HepG2 (cell line): ENCODE results near the gene SALL4. TPM values are rescaled to one million over a fixed set of nuclear protein-coding genes. Genes with fewer than 3 reads are reported as not detected.

Source experiments
- AGO2 ChIP-seq: fragments of 200-400 bp; formaldehyde crosslinking; optimal IDR thresholded peaks from 2 replicates; pipeline ENCODE3; 2017; ENCODE audit warnings: mild to moderate bottlenecking, low read depth, low read length, moderate library complexity
- AKAP8 ChIP-seq: sonication (generic); formaldehyde crosslinking; IDR thresholded peaks from 2 replicates; pipeline ENCODE4 v1.5.1; 2020; ENCODE audit warnings: mild to moderate bottlenecking, missing genetic modification reagents
- CHCHD3 ChIP-seq: sonication (generic); formaldehyde crosslinking; IDR thresholded peaks from 2 replicates; pipeline ENCODE4 v1.8.0; 2022; ENCODE audit warnings: mild to moderate bottlenecking, missing genetic modification reagents, moderate library complexity
- EED ChIP-seq: sonication (generic); formaldehyde crosslinking; IDR thresholded peaks from 2 replicates; pipeline ENCODE4 v1.5.0; 2020; ENCODE audit warnings: mild to moderate bottlenecking, missing genetic modification reagents
- JDP2 ChIP-seq: sonication (generic); formaldehyde crosslinking; IDR thresholded peaks from 2 replicates; pipeline ENCODE4 v1.8.1; 2022; ENCODE audit warnings: missing genetic modification reagents, borderline replicate concordance
- NFATC3 ChIP-seq: sonication (generic); formaldehyde crosslinking; IDR thresholded peaks from 2 replicates; pipeline ENCODE4 v1.5.1; 2020; ENCODE audit warnings: mild to moderate bottlenecking, missing genetic modification reagents
- PRMT3 ChIP-seq: sonication (generic); formaldehyde crosslinking; IDR thresholded peaks from 2 replicates; pipeline ENCODE4 v1.8.1; 2022; ENCODE audit warnings: low read depth, mild to moderate bottlenecking, moderate library complexity, missing genetic modification reagents, borderline replicate concordance
- SP140L ChIP-seq: sonication (generic); formaldehyde crosslinking; IDR thresholded peaks from 2 replicates; pipeline ENCODE4 v1.4.0; 2020; ENCODE audit warnings: missing genetic modification reagents, borderline replicate concordance
- SRSF1 ChIP-seq: fragments of 200-400 bp; formaldehyde crosslinking; optimal IDR thresholded peaks from 2 replicates; pipeline ENCODE3; 2017; ENCODE audit warnings: mild to moderate bottlenecking, low read depth, low read length, moderate library complexity
- TAF1 ChIP-seq: sonication (generic); formaldehyde crosslinking; IDR thresholded peaks from 2 replicates; pipeline ENCODE4 v1.4.0; 2020; ENCODE audit warnings: missing genetic modification reagents
- TEF ChIP-seq: sonication (generic); formaldehyde crosslinking; IDR thresholded peaks from 2 replicates; pipeline ENCODE4 v1.5.0; 2020; ENCODE audit warnings: missing genetic modification reagents
- ZFP41 ChIP-seq: sonication (generic); formaldehyde crosslinking; IDR thresholded peaks from 2 replicates; pipeline ENCODE4 v1.4.0; 2020; ENCODE audit warnings: mild to moderate bottlenecking, missing genetic modification reagents, borderline replicate concordance
- ZNF253 ChIP-seq: sonication (generic); formaldehyde crosslinking; IDR thresholded peaks from 2 replicates; pipeline ENCODE4 v1.8.0; 2022; ENCODE audit warnings: mild to moderate bottlenecking, missing genetic modification reagents, borderline replicate concordance
- ZNF382 ChIP-seq: sonication (generic); formaldehyde crosslinking; IDR thresholded peaks from 2 replicates; pipeline ENCODE4 v1.5.0; 2020; ENCODE audit warnings: missing genetic modification reagents, mild to moderate bottlenecking, borderline replicate concordance
- ZNF512B ChIP-seq: sonication (generic); formaldehyde crosslinking; IDR thresholded peaks from 2 replicates; pipeline ENCODE4 v1.5.1; 2020; ENCODE audit warnings: missing genetic modification reagents, mild to moderate bottlenecking, borderline replicate concordance
- ZNF576 ChIP-seq: sonication (generic); formaldehyde crosslinking; IDR thresholded peaks from 2 replicates; pipeline ENCODE4 v1.4.0; 2020; ENCODE audit warnings: mild to moderate bottlenecking, missing genetic modification reagents
- polyA plus RNA-seq, 8 experiments: library from polyadenylated mRNA; depleted of rRNA in 3 of 8; stranded (reverse) in 7 of 8; unstranded in 1 of 8; fragments of >200 nt; fragmentation: Illumina TruSeq in 4 of 8; extraction: Trizol in 4 of 8; gene quantifications; 2 replicates each; pipeline versions ENCODE4 v1.2.1 to v1.2.3, GENCODE V29; 2011 to 2016; ENCODE audit warnings: low read depth in 4 of 8, missing spikeins in 1 of 8, mixed read lengths in 1 of 8; ENCODE audit not compliant: insufficient read depth in 1 of 8
- total RNA-seq, 5 experiments: library from RNA; depleted of rRNA; stranded (reverse); fragments of >200 nt; fragmentation: Illumina TruSeq; extraction: Trizol; gene quantifications; 2 replicates each; pipeline ENCODE4 v1.2.3, GENCODE V29; 2016; ENCODE audit warnings: low read depth in 1 of 5
- TF ChIP-seq, protein P1 (sequence below): sonication (generic); formaldehyde crosslinking; IDR thresholded peaks from 2 replicates; pipeline ENCODE4 v1.5.0; 2020; ENCODE audit warnings: missing genetic modification reagents, mild to moderate bottlenecking, borderline replicate concordance
- TF ChIP-seq, protein P2 (sequence below): sonication (generic); formaldehyde crosslinking; IDR thresholded peaks from 2 replicates; pipeline ENCODE4 v1.4.0; 2020; ENCODE audit warnings: missing genetic modification reagents
- TF ChIP-seq, protein P3 (sequence below): sonication (generic); formaldehyde crosslinking; IDR thresholded peaks from 2 replicates; pipeline ENCODE4 v1.8.0; 2022; ENCODE audit warnings: missing genetic modification reagents, mild to moderate bottlenecking, borderline replicate concordance

SALL4 gene
- total and polyA plus RNA-seq, 2 of the 13 experiments (the other 11 are each of a cell fraction or from before 2014, with no cell fraction given) = 0.33 to 1.8 TPM

- TF ChIP-seq ZNF512B (CRISPR knock-in tag) (peak; percentile 97; the same call in 1 of the 2 replicates), SP140L (CRISPR knock-in tag) (no peak), TAF1 (CRISPR knock-in tag) (no peak), CHCHD3 (CRISPR knock-in tag) (peak; percentile 84; the same call in 1 of the 2 replicates), ZFP41 (CRISPR knock-in tag) (peak; percentile 70; the same call in 1 of the 2 replicates), PRMT3 (CRISPR knock-in tag) (no peak), AGO2 (no peak), EED (CRISPR knock-in tag) (0 out of 2 replicates have a peak, but pooled peaks have one; percentile 62), NFATC3 (CRISPR knock-in tag) (no peak), ZNF253 (CRISPR knock-in tag) (no peak), ZNF576 (CRISPR knock-in tag) (no peak), ZNF382 (CRISPR knock-in tag) (no peak), AKAP8 (peak; percentile 70; the same call in 1 of the 2 replicates), SRSF1 (no peak), JDP2 (CRISPR knock-in tag) (no peak), TEF (CRISPR knock-in tag) (no peak)
- TF ChIP-seq, protein P1, sequence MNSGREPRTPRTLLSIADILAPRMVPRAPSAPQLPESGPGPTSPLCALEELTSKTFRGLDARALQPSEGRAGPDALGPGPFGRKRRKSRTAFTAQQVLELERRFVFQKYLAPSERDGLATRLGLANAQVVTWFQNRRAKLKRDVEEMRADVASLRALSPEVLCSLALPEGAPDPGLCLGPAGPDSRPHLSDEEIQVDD = no peak
- TF ChIP-seq, protein P2, sequence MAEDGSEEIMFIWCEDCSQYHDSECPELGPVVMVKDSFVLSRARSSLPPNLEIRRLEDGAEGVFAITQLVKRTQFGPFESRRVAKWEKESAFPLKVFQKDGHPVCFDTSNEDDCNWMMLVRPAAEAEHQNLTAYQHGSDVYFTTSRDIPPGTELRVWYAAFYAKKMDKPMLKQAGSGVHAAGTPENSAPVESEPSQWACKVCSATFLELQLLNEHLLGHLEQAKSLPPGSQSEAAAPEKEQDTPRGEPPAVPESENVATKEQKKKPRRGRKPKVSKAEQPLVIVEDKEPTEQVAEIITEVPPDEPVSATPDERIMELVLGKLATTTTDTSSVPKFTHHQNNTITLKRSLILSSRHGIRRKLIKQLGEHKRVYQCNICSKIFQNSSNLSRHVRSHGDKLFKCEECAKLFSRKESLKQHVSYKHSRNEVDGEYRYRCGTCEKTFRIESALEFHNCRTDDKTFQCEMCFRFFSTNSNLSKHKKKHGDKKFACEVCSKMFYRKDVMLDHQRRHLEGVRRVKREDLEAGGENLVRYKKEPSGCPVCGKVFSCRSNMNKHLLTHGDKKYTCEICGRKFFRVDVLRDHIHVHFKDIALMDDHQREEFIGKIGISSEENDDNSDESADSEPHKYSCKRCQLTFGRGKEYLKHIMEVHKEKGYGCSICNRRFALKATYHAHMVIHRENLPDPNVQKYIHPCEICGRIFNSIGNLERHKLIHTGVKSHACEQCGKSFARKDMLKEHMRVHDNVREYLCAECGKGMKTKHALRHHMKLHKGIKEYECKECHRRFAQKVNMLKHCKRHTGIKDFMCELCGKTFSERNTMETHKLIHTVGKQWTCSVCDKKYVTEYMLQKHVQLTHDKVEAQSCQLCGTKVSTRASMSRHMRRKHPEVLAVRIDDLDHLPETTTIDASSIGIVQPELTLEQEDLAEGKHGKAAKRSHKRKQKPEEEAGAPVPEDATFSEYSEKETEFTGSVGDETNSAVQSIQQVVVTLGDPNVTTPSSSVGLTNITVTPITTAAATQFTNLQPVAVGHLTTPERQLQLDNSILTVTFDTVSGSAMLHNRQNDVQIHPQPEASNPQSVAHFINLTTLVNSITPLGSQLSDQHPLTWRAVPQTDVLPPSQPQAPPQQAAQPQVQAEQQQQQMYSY (CRISPR knock-in tag) = no peak
- TF ChIP-seq, protein P3, sequence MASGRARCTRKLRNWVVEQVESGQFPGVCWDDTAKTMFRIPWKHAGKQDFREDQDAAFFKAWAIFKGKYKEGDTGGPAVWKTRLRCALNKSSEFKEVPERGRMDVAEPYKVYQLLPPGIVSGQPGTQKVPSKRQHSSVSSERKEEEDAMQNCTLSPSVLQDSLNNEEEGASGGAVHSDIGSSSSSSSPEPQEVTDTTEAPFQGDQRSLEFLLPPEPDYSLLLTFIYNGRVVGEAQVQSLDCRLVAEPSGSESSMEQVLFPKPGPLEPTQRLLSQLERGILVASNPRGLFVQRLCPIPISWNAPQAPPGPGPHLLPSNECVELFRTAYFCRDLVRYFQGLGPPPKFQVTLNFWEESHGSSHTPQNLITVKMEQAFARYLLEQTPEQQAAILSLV = peak; percentile 76; the same call in 1 of the 2 replicates
Measured at GRCh38 chr20:51768759-51769517, 33.4 kb downstream of the SALL4 start (continued).
